DMS 273 (cell line): ENCODE results near the gene HIVEP1.
A peak's percentile ranks its signal among the peaks of the same experiment; 100 is the strongest.

ENCODE experiments used
- DNase-seq: peaks from one replicate; lab custom pipeline; 2025; ENCODE audit not compliant: unreplicated experiment; lab: John Stamatoyannopoulos, UW

Gene HIVEP1

GRCh38 chr6:12115001-12115400 lies 102.9 kb downstream of the HIVEP1 start:
- no peak for DNase-seq

GRCh38 chr6:12115492-12115891 lies 103.4 kb downstream of the HIVEP1 start:
- no peak for DNase-seq

GRCh38 chr6:12116264-12116800 lies 104.2 kb downstream of the HIVEP1 start:
- no peak for DNase-seq

GRCh38 chr6:12116978-12117377 lies 104.9 kb downstream of the HIVEP1 start:
- no peak for DNase-seq

GRCh38 chr6:12118607-12119006 lies 106.5 kb downstream of the HIVEP1 start:
- no peak for DNase-seq

- DNase-seq, result no peak
Observed at GRCh38 chr6:12119085-12119588, 107.0 kb downstream of the HIVEP1 start.

- no peak for DNase-seq
Observed at GRCh38 chr6:12125396-12125795, 113.3 kb downstream of the HIVEP1 start.

- no peak for DNase-seq
Observed at GRCh38 chr6:12126051-12126450, 113.9 kb downstream of the HIVEP1 start.

GRCh38 chr6:12129523-12129922 lies 117.4 kb downstream of the HIVEP1 start:
- no peak for DNase-seq

- no peak for DNase-seq
Observed at GRCh38 chr6:12132351-12133222, 120.5 kb downstream of the HIVEP1 start.

- no peak for DNase-seq
Observed at GRCh38 chr6:12134581-12134980, 122.5 kb downstream of the HIVEP1 start.

GRCh38 chr6:12134991-12135390 lies 122.9 kb downstream of the HIVEP1 start:
- DNase-seq, result no peak

- no peak for DNase-seq
Observed at GRCh38 chr6:12136905-12137304, 124.8 kb downstream of the HIVEP1 start.

GRCh38 chr6:12137480-12137879 lies 125.4 kb downstream of the HIVEP1 start:
- peak; percentile 6 for DNase-seq

- DNase-seq, result no peak
Observed at GRCh38 chr6:12138381-12138780, 126.3 kb downstream of the HIVEP1 start.

- no peak for DNase-seq
Observed at GRCh38 chr6:12138936-12139335, 126.8 kb downstream of the HIVEP1 start.

- no peak for DNase-seq
Observed at GRCh38 chr6:12147557-12148316, 135.6 kb downstream of the HIVEP1 start.

GRCh38 chr6:12148317-12148801 lies 136.2 kb downstream of the HIVEP1 start:
- no peak for DNase-seq

GRCh38 chr6:12148841-12149240 lies 136.7 kb downstream of the HIVEP1 start:
- no peak for DNase-seq

- DNase-seq, result no peak
Observed at GRCh38 chr6:12149944-12150510, 137.9 kb downstream of the HIVEP1 start.

- DNase-seq, result peak; percentile 18
Observed at GRCh38 chr6:12150812-12151432, 138.8 kb downstream of the HIVEP1 start.
